NCI-H2171 (cell line): ENCODE results near the gene LATS2.

Experiments
- DNase-seq: peaks from one replicate; lab custom pipeline; 2025; lab: John Stamatoyannopoulos, UW

The LATS2 gene

GRCh38 chr13:21048901-21049698 is 12.3 kb downstream of the LATS2 start:
- no peak for DNase-seq

- no peak for DNase-seq
Observed at GRCh38 chr13:21047591-21048282, 13.6 kb downstream of the LATS2 start.

GRCh38 chr13:21047087-21047486 is 14.3 kb downstream of the LATS2 start:
- DNase-seq = no peak

- DNase-seq = no peak
Observed at GRCh38 chr13:21046203-21046602, 15.2 kb downstream of the LATS2 start.

- no peak for DNase-seq
Observed at GRCh38 chr13:21045100-21045499, 16.3 kb downstream of the LATS2 start.

- no peak for DNase-seq
Observed at GRCh38 chr13:21043898-21044297, 17.5 kb downstream of the LATS2 start.

- no peak for DNase-seq
Observed at GRCh38 chr13:21040120-21040826, 21.1 kb downstream of the LATS2 start.

- DNase-seq = no peak
Observed at GRCh38 chr13:21039097-21039800, 22.1 kb downstream of the LATS2 start.

- DNase-seq = no peak
Observed at GRCh38 chr13:21037656-21038055, 23.7 kb downstream of the LATS2 start.

- DNase-seq = no peak
Observed at GRCh38 chr13:21035498-21035897, 25.9 kb downstream of the LATS2 start.

GRCh38 chr13:21034603-21035191 is 26.7 kb downstream of the LATS2 start:
- DNase-seq = no peak

GRCh38 chr13:21033856-21034602 is 27.4 kb downstream of the LATS2 start:
- DNase-seq = no peak

GRCh38 chr13:21033212-21033840 is 28.1 kb downstream of the LATS2 start:
- DNase-seq = no peak

GRCh38 chr13:21032656-21033055 is 28.7 kb downstream of the LATS2 start:
- no peak for DNase-seq

GRCh38 chr13:21031594-21032275 is 29.7 kb downstream of the LATS2 start:
- no peak for DNase-seq

GRCh38 chr13:21025539-21025938 is 35.8 kb downstream of the LATS2 start:
- no peak for DNase-seq

- no peak for DNase-seq
Observed at GRCh38 chr13:21022056-21022979, 39.1 kb downstream of the LATS2 start.

- DNase-seq = no peak
Observed at GRCh38 chr13:21020581-21020980, 40.8 kb downstream of the LATS2 start.

- DNase-seq = no peak
Observed at GRCh38 chr13:21020176-21020575, 41.2 kb downstream of the LATS2 start.
